Measurements from ENCODE around the gene WLS. TPM values are rescaled to one million over a fixed set of nuclear protein-coding genes. Genes with fewer than 3 reads are reported as not detected.

The WLS gene
- total RNA-seq, 1 donor from 2014 or later: 306 TPM

DNA sequence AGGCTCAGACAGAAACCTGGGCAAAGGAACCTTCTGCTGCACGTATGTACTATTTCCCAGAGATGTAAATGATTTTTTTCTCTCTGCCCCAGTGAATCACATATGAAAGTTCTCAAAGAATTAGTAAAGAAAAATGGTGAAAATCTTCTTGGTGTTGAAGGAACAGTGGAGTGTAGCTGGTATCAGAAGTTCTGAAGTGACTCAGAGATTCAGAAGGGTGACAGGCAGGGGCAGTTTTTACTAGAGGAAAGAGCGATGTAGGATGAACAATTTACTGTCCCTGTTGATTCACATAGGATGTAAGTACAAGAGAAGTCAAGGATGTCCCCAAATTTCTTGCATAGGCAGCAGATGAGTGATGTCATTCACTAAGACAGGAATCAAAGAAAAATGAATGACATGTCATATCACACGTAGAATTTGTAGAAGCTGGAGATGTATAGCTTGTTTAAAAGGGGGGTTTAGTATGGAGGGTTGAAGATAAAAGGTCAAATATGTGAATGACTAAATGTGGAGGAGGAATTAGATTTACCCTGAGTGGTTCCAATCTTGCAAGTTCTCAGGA, 26.4 kb downstream of the WLS start:
- H3K27me3 Mint-ChIP-seq: no peaks in the 10 kb centered on the region
- peaks cover 71% of the 10 kb centered on the region for H3K4me1 Mint-ChIP-seq (ENCODE audit: unreplicated experiment)
- H3K36me3 Mint-ChIP-seq: peaks cover 21% of the 10 kb centered on the region
- H3K27ac Mint-ChIP-seq: peak overlapping the region; percentile 3
- peaks cover 4% of the 10 kb centered on the region for H3K9me3 Mint-ChIP-seq
- no peak for DNase-seq (ENCODE audit: extremely low spot score, unreplicated experiment)
- no peak overlapping the region for H3K4me3 Mint-ChIP-seq
- TF ChIP-seq, protein P1, sequence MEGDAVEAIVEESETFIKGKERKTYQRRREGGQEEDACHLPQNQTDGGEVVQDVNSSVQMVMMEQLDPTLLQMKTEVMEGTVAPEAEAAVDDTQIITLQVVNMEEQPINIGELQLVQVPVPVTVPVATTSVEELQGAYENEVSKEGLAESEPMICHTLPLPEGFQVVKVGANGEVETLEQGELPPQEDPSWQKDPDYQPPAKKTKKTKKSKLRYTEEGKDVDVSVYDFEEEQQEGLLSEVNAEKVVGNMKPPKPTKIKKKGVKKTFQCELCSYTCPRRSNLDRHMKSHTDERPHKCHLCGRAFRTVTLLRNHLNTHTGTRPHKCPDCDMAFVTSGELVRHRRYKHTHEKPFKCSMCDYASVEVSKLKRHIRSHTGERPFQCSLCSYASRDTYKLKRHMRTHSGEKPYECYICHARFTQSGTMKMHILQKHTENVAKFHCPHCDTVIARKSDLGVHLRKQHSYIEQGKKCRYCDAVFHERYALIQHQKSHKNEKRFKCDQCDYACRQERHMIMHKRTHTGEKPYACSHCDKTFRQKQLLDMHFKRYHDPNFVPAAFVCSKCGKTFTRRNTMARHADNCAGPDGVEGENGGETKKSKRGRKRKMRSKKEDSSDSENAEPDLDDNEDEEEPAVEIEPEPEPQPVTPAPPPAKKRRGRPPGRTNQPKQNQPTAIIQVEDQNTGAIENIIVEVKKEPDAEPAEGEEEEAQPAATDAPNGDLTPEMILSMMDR (conservative IDR thresholded peaks at IDR 0.05): no peak

- H3K9me3 Mint-ChIP-seq: peaks cover 4% of the 10 kb centered on the region
- H3K27me3 Mint-ChIP-seq: no peaks in the 10 kb centered on the region
- TF ChIP-seq, protein P1 (conservative IDR thresholded peaks at IDR 0.05): peak; percentile 49
- peaks cover 67% of the 10 kb centered on the region for H3K4me1 Mint-ChIP-seq (ENCODE audit: unreplicated experiment)
- H3K36me3 Mint-ChIP-seq: peaks cover 17% of the 10 kb centered on the region
- H3K27ac Mint-ChIP-seq: peak overlapping the region; percentile 3
- DNase-seq (ENCODE audit: extremely low spot score, unreplicated experiment): no peak
- no peak overlapping the region for H3K4me3 Mint-ChIP-seq
Measured at GRCh38 chr1:68204977-68205630, 27.2 kb downstream of the WLS start.

DNA sequence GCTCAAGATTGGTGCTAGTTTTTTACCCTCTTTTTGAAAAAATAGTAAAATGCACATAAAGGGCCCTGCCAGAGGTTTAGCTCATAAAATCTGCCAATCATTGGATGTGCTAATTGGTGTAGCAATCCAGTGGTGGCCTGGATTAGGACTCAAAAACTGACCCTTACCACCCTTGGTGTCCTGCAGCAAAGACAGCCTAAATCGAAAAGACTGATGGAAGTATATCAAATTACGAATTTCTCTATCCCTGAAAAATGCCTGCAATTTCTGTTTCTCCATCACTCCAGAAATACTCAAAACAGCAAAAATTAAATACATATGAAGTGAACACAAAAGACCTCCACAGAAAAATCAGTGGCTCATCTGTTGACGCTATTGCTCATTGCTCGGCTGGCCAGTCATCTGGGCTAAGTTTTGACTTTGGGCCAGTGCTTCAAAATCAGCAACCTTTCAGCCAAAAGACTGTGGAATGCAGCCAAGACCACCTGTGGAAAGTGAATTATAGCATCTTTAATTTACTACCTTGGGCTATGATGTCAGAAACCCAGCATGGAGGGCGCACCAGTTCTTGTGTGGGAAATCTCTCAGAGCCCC, 30.0 kb downstream of the WLS start:
- Mint-ChIP-seq H3K9me3 (no peaks in the 10 kb centered on the region), H3K4me1 (ENCODE audit: unreplicated experiment) (peaks cover 78% of the 10 kb centered on the region), H3K4me3 (peak overlapping the region; percentile 17), H3K27ac (no peak overlapping the region), H3K36me3 (peaks cover 7% of the 10 kb centered on the region), H3K27me3 (no peaks in the 10 kb centered on the region)
- DNase-seq (ENCODE audit: extremely low spot score, unreplicated experiment): no peak
- TF ChIP-seq, protein P1 (conservative IDR thresholded peaks at IDR 0.05): no peak

GRCh38 chr1:68201546-68202238, 30.6 kb downstream of the WLS start:
- no peak for DNase-seq (ENCODE audit: extremely low spot score, unreplicated experiment)
- peaks cover 73% of the 10 kb centered on the region for H3K4me1 Mint-ChIP-seq (ENCODE audit: unreplicated experiment)
- no peaks in the 10 kb centered on the region for H3K9me3 Mint-ChIP-seq
- TF ChIP-seq, protein P1 (conservative IDR thresholded peaks at IDR 0.05): no peak
- no peaks in the 10 kb centered on the region for H3K27me3 Mint-ChIP-seq
- no peak overlapping the region for H3K27ac Mint-ChIP-seq
- H3K4me3 Mint-ChIP-seq: no peak overlapping the region
- peaks cover 7% of the 10 kb centered on the region for H3K36me3 Mint-ChIP-seq

DNA sequence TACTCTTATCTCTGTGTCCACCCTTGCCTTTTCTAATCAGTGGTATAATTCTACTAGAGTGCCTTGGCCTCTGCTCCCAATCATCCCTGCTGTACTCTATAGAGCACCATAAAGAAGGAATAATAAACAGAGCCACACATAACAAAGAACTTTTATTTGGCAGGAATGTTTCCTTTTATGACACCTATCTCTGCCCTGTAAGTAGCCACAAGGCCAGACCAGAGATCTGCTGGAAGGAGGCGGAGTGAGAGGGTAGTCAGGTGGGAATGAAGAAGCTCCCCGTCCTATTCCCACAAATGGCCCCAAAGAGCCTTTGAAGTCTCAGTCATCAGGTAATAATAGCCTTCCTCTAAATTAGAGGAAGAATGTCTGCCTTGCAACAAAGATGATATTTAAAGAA, 32.7 kb downstream of the WLS start:
- DNase-seq (ENCODE audit: extremely low spot score, unreplicated experiment): no peak
- Mint-ChIP-seq H3K36me3 (no peaks in the 10 kb centered on the region), H3K4me3 (no peak overlapping the region), H3K27me3 (no peaks in the 10 kb centered on the region), H3K9me3 (no peaks in the 10 kb centered on the region), H3K4me1 (ENCODE audit: unreplicated experiment) (peaks cover 56% of the 10 kb centered on the region), H3K27ac (no peak overlapping the region)
- TF ChIP-seq, protein P1 (conservative IDR thresholded peaks at IDR 0.05): no peak

Data from type B pancreatic cell (in vitro differentiated cells).